Kidney (tissue), 14 donors: ENCODE measurements around the gene RNF34. TPM values are rescaled to one million over a fixed set of nuclear protein-coding genes. Genes with fewer than 3 reads are reported as not detected.

Experiments
- DNase-seq, 5 donors: peaks; one replicate each; pipeline ENCODE4 v3.0.0-alpha.2; 2013 to 2020
- FAIRE-seq: peaks from 2 replicates; lab custom pipeline; 2012; peaks lifted over from hg19 to GRCh38; lab: Jason Lieb, UNC
- H3K27ac ChIP-seq, 2 donors: one replicate each; pipeline ENCODE4 v1.7.0; 2013; ENCODE audit warnings: low read depth in 2 of 2, low read length in 2 of 2, inconsistent platforms in 1 of 2
- H3K27me3 ChIP-seq: one replicate; pipeline ENCODE4 v1.7.1; 2013; ENCODE audit warnings: low read length, inconsistent platforms; ENCODE audit not compliant: control insufficient read depth, insufficient read depth
- H3K36me3 ChIP-seq, 3 donors: one replicate each; pipeline versions ENCODE4 v1.7.0 to v1.7.1; 2013; ENCODE audit warnings: low read length in 3 of 3, control low read depth in 1 of 3, inconsistent platforms in 1 of 3; ENCODE audit not compliant: insufficient read depth in 3 of 3, control insufficient read depth in 2 of 3
- H3K4me1 ChIP-seq, 3 donors: one replicate each; pipeline versions ENCODE4 v1.7.0 to v1.7.1; 2013; ENCODE audit warnings: low read length in 3 of 3, inconsistent platforms in 1 of 3, low read depth in 1 of 3; ENCODE audit not compliant: control insufficient read depth in 2 of 3, insufficient read depth in 2 of 3
- H3K4me3 ChIP-seq, 3 donors: one replicate each; pipeline versions ENCODE4 v1.7.0 to v1.8.1; 2013; ENCODE audit warnings: low read length in 3 of 3, control low read depth in 1 of 3, inconsistent platforms in 1 of 3
- H3K9ac ChIP-seq, 3 donors: one replicate each; pipeline versions ENCODE4 v1.7.0 to v1.7.1; 2013; ENCODE audit warnings: low read length in 3 of 3, control low read depth in 1 of 3, inconsistent platforms in 1 of 3
- H3K9me3 ChIP-seq, 3 donors: one replicate each; pipeline versions ENCODE4 v1.7.0 to v1.7.1; 2013; ENCODE audit warnings: low read length in 3 of 3, control low read depth in 1 of 3, inconsistent platforms in 1 of 3; ENCODE audit not compliant: control insufficient read depth in 2 of 3, insufficient read depth in 1 of 3
- intact Hi-C: fragments of 100-400 bp; cut with DNase I; formaldehyde crosslinking; loops from one replicate; pipeline ENCODE4 v1.11.1; 2022
- polyA plus RNA-seq: library from polyadenylated mRNA; stranded (reverse); fragments of 350-450 nt; fragmentation: Illumina TruSeq; extraction: RNeasy Lipid Tissue Mini Kit (QIAGEN cat#74804); gene quantifications from one replicate; pipeline ENCODE4 v1.2.3, GENCODE V29; 2014; ENCODE audit warnings: low read depth, low replicate concordance; ENCODE audit not compliant: insufficient read depth
- total RNA-seq: library from RNA; stranded (reverse); fragmentation: NEBNext Ultra II Directional; extraction: Animal tissue kit (Norgen Biotek cat#: 25700); gene quantifications from one replicate; pipeline ENCODE4 v1.2.1, GENCODE V29; 2021
- TF ChIP-seq, protein P1 (sequence below): IDR thresholded peaks from 3 replicates; pipeline ENCODE4 v1.5.1; 2012; ENCODE audit warnings: mild to moderate bottlenecking, moderate library complexity, borderline replicate concordance; ENCODE audit not compliant: insufficient read depth; ENCODE audit errors: extremely low read depth
- donor health status: control.
- donor health status: control.
- donor health status: control.
- donor health status: control.
- donor health status: control.
- donor health status: DM: yes; HTN: yes; CAD: no.
- donor health status: Normal renal cell carcinoma (clear cell type).

The RNF34 gene
- total and polyA plus RNA-seq, 2 donors from 2014 or later = 18.8 to 48.1 TPM

GRCh38 chr12:121454921-121455320 is 55.0 kb downstream of the RNF34 start:
- no peaks in the 10 kb centered on the region for H3K36me3 ChIP-seq
- H3K27me3 ChIP-seq = no peaks in the 10 kb centered on the region
- TF ChIP-seq, protein P1, sequence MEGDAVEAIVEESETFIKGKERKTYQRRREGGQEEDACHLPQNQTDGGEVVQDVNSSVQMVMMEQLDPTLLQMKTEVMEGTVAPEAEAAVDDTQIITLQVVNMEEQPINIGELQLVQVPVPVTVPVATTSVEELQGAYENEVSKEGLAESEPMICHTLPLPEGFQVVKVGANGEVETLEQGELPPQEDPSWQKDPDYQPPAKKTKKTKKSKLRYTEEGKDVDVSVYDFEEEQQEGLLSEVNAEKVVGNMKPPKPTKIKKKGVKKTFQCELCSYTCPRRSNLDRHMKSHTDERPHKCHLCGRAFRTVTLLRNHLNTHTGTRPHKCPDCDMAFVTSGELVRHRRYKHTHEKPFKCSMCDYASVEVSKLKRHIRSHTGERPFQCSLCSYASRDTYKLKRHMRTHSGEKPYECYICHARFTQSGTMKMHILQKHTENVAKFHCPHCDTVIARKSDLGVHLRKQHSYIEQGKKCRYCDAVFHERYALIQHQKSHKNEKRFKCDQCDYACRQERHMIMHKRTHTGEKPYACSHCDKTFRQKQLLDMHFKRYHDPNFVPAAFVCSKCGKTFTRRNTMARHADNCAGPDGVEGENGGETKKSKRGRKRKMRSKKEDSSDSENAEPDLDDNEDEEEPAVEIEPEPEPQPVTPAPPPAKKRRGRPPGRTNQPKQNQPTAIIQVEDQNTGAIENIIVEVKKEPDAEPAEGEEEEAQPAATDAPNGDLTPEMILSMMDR = no peak
- peaks cover 0 to 9% (median 4%) of the 10 kb centered on the region in 3 donors for H3K4me1 ChIP-seq
- FAIRE-seq (no peak), DNase-seq (no peak)
- H3K9ac ChIP-seq = no peak overlapping the region
- H3K4me3 ChIP-seq = no peak overlapping the region
- H3K9me3 ChIP-seq = no peaks in the 10 kb centered on the region
- intact Hi-C loops = no loop called here
- H3K27ac ChIP-seq = no peak overlapping the region

DNA sequence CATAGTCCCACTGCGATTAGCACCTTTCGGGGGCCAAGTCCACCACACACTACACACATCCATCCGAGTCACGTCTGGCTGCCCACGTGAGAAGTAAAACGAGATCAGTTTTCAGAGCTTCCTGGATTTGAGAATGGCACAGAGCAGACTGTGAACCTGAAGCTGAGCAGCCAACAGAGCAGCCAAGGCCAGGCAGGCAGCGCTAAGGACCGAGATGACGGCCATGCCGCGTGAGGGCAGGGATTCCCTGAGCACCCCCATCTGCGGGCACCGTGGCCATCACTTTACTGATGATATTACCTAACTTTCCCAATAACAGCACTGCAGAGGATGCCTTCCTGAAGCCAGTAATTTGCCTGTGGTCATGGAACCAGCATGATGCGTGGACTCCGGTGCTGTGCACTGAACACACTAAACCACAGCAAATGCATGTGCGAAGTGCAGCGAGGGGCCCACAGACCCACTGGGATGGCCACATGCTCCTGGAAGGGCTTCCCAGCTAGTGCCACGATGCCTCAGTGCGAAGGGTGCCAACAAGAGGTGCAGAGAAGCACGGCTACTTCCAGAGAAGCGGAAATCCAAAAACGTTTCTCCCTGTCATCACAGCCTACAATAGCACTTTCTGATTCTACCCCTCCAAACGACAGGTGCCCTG is 56.0 kb downstream of the RNF34 start:
- Histone ChIP-seq H3K9me3 (no peaks in the 10 kb centered on the region), H3K9ac (no peak overlapping the region), H3K4me1 (peaks cover 0 to 9% (median 4%) of the 10 kb centered on the region in 3 donors), H3K27me3 (no peaks in the 10 kb centered on the region), H3K27ac (no peak overlapping the region), H3K36me3 (no peaks in the 10 kb centered on the region), H3K4me3 (no peak overlapping the region)
- FAIRE-seq (no peak), DNase-seq (peak in 4 of 5 donors; percentile 32 to 67 (median 52))
- intact Hi-C loops = no loop called here
- TF ChIP-seq, protein P1 = no peak

DNA sequence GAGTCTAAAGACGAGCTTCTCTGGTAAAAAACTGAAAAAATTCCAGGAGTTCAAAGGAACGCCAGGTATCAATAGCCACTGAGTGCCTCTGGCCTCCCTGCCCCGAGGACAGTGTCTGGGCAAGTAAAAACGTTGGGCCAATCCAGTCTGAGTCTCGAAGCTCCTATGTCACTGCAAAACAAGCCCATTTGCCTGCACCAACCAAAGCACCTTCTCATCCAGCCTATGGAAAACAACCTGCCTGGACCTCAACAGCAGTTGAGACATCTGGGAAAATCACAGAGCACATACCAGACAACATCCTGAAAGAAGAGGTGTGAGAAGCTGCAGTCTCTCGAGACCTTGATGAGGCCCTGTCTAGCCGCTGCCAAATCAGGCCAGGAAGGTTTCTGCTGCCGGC is 56.6 kb downstream of the RNF34 start:
- no peak for FAIRE-seq
- no peak overlapping the region for H3K4me3 ChIP-seq
- intact Hi-C loops = no loop called here
- H3K27ac ChIP-seq = no peak overlapping the region
- H3K36me3 ChIP-seq = no peaks in the 10 kb centered on the region
- no peak overlapping the region for H3K9ac ChIP-seq
- H3K4me1 ChIP-seq = peaks cover 0 to 9% (median 4%) of the 10 kb centered on the region in 3 donors
- no peaks in the 10 kb centered on the region for H3K9me3 ChIP-seq
- DNase-seq = peak in 1 of 5 donors; percentile 37
- TF ChIP-seq, protein P1 = no peak
- no peaks in the 10 kb centered on the region for H3K27me3 ChIP-seq
